Skeletal muscle tissue (tissue), 4 donors: ENCODE results near the gene MYO9A. TPM values are rescaled to one million over a fixed set of nuclear protein-coding genes. Genes with fewer than 3 reads are reported as not detected.

ENCODE experiments used
- H3K27ac ChIP-seq: one replicate; pipeline ENCODE4 v1.7.0; 2013; ENCODE audit warnings: mild to moderate bottlenecking, low read depth, low read length, inconsistent platforms
- H3K27me3 ChIP-seq, 3 donors: one replicate each; pipeline ENCODE4 v1.7.0; 2013; ENCODE audit warnings: low read length in 3 of 3; ENCODE audit not compliant: control insufficient read depth in 3 of 3, insufficient read depth in 3 of 3
- H3K36me3 ChIP-seq, 3 donors: one replicate each; pipeline ENCODE4 v1.7.0; 2013; ENCODE audit warnings: low read length in 3 of 3; ENCODE audit not compliant: control insufficient read depth in 3 of 3, insufficient read depth in 3 of 3
- H3K4me1 ChIP-seq, 3 donors: one replicate each; pipeline ENCODE4 v1.7.0; 2013; ENCODE audit warnings: low read length in 3 of 3, mild to moderate bottlenecking in 3 of 3; ENCODE audit not compliant: control insufficient read depth in 3 of 3, insufficient read depth in 3 of 3
- H3K4me3 ChIP-seq, 3 donors: one replicate each; pipeline ENCODE4 v1.7.0; 2013; ENCODE audit warnings: low read length in 3 of 3
- H3K9ac ChIP-seq, 3 donors: one replicate each; pipeline ENCODE4 v1.7.0; 2013; ENCODE audit warnings: low read length in 3 of 3, mild to moderate bottlenecking in 3 of 3, moderate library complexity in 2 of 3, low read depth in 1 of 3
- H3K9me3 ChIP-seq, 3 donors: one replicate each; pipeline ENCODE4 v1.7.0; 2013; ENCODE audit warnings: low read length in 3 of 3; ENCODE audit not compliant: control insufficient read depth in 3 of 3
- total RNA-seq: library from RNA; depleted of rRNA; stranded (reverse); fragments of >200 nt; gene quantifications from one replicate; pipeline ENCODE4 v1.2.3, GENCODE V29; 2014
- donor health status: Osteomylitis.

The MYO9A gene
- total RNA-seq, 1 donor from 2014 or later: 88.2 TPM

DNA sequence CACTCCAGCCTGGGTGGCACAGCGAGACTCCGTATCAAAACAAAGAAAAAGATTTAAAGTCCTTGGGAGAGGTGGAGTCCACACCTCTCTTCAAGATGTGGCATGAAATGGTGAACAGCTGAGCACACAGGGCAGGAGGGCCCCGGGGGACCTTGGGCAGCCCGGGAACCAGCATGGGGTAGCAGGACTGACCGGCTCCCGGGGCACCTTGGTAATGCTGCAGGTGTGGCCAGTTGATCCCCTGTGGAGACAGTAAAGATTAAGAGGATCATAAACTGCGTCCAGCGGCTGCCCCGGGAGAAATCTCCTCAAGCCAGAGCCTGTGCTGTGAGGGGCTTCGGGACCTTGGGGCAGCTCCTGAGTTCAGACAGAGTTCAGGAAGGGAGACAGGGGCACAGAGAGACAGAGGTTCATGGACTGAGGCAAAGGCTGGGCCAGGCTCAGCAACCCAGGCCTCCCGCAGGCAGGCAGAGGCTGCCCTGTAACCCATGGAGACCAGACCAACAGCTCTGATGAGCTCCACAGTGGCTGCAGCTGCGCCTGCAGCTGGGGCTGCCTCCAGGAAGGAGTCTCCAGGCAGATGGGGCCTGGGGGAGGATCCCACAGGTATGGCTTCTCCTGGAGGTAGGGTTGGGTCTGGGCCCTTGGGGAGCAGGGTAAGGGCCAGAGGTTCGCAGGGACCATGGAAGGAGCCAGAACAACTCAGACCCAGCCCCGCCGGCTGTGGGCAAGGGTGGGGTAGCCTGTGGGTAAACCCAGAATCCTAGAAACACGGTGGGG is 307.5 kb downstream of the MYO9A start, which contains the start of gene NR2E3:
Gene NR2E3, plus strand, starts transcription at position 299 of the 780 bp plus-strand sequence. Its CDS starts 190 bp downstream, at position 489.
- Histone ChIP-seq H3K36me3 (no peaks in the 10 kb centered on the region), H3K9me3 (no peaks in the 10 kb centered on the region), H3K4me3 (no peak within 1 kb of the TSS), H3K27me3 (peaks cover 0 to 8% (median 5%) of the 10 kb centered on the region in 3 donors), H3K4me1 (peaks cover 0 to 10% (median 8%) of the 10 kb centered on the region in 3 donors), H3K27ac (no peak within 1 kb of the TSS), H3K9ac (no peak within 1 kb of the TSS)

- Histone ChIP-seq H3K9me3 (no peaks in the 10 kb centered on the region), H3K36me3 (no peaks in the 10 kb centered on the region), H3K27me3 (peaks cover 0 to 8% (median 5%) of the 10 kb centered on the region in 3 donors), H3K4me1 (peaks cover 0 to 13% (median 8%) of the 10 kb centered on the region in 3 donors), H3K9ac (no peak overlapping the region), H3K4me3 (no peak overlapping the region), H3K27ac (no peak overlapping the region)
Measured at GRCh38 chr15:71809346-71809745, 308.6 kb downstream of the MYO9A start.

- Histone ChIP-seq H3K36me3 (no peaks in the 10 kb centered on the region), H3K9ac (no peak overlapping the region), H3K4me1 (peaks cover 0 to 12% (median 8%) of the 10 kb centered on the region in 3 donors), H3K4me3 (no peak overlapping the region), H3K27ac (no peak overlapping the region), H3K27me3 (peaks cover 0 to 8% (median 5%) of the 10 kb centered on the region in 3 donors), H3K9me3 (no peaks in the 10 kb centered on the region)
Measured at GRCh38 chr15:71808311-71809020, 309.5 kb downstream of the MYO9A start.

DNA sequence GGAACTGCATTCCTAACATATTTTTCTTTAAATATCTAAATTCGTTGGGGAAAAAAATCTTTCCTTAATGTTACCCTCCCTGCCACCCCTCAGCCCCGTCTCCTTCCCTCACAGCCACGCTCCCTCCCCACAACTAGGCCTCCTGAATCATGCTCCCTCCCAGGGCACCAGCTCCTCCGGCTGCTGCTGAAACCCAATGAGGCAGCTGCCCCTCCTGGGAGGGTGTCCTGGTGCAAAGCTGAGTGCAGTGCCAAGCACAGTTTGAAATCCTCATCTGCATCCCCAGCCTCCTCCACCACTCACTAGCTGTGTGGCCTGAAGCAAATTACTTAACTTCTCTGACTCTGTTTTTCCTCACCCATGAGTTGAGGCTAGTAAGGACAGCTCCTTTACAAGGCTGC is 310.3 kb downstream of the MYO9A start:
- Histone ChIP-seq H3K4me1 (peaks cover 0 to 5% (median under 1%) of the 10 kb centered on the region in 3 donors), H3K9me3 (no peaks in the 10 kb centered on the region), H3K27ac (no peak overlapping the region), H3K4me3 (no peak overlapping the region), H3K9ac (no peak overlapping the region), H3K36me3 (no peaks in the 10 kb centered on the region), H3K27me3 (peaks cover 0 to 8% (median 6%) of the 10 kb centered on the region in 3 donors)

DNA sequence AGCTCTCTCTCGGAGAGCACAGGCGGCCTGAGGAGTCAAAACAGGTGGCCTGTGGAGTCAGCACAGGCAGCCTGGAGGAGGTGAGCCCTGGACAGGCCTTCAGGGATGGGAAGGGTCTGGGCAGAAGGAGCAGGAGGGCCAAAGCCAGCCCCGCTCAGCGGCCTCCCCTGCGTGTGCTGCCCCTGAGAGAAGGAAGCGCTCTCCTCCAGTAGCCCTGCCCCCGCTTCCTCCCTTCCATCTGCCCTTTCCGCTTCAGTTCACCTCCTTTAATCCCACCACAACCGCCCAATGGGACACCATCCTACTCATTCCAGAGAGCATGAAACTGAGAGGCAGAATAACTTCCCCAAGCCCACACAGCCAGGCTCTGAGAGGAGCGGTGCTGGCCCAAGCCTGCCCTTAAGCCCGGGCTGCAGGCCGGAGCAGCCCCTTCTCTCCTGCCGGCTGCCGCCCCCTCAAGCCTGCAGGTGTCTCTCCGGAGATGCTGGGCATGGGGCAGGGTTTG is 310.8 kb downstream of the MYO9A start:
- peaks cover 0 to 3% (median 0%) of the 10 kb centered on the region in 3 donors for H3K4me1 ChIP-seq
- H3K9ac ChIP-seq: no peak overlapping the region
- H3K36me3 ChIP-seq: no peaks in the 10 kb centered on the region
- H3K4me3 ChIP-seq: no peak overlapping the region
- H3K9me3 ChIP-seq: no peaks in the 10 kb centered on the region
- H3K27me3 ChIP-seq: peaks cover 0 to 9% (median 8%) of the 10 kb centered on the region in 3 donors
- H3K27ac ChIP-seq: no peak overlapping the region

DNA sequence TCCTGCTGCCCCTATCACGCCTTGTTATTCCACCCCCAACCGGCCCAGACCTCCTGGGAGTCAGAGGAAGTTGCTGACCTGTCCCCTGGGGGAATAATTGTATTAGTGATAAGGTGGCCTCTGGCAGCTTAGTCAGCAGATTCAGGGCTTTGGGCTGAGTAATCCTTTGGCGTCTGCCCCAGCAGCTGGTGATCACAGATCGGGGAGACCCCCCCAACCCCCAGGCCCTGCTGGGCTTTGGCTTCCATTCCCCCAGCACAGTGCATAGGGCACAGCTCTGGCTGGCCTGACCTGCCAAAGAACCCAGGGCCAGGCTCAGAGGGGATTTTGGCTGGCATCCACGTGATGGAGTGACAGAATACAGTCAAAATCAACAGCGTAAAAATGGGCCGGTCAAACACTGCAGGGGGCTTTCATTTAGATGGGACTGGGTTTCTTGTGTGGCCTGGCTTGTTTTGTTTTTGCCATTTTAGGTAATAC is 311.5 kb downstream of the MYO9A start:
- peaks cover 0 to 3% (median 0%) of the 10 kb centered on the region in 3 donors for H3K4me1 ChIP-seq

DNA sequence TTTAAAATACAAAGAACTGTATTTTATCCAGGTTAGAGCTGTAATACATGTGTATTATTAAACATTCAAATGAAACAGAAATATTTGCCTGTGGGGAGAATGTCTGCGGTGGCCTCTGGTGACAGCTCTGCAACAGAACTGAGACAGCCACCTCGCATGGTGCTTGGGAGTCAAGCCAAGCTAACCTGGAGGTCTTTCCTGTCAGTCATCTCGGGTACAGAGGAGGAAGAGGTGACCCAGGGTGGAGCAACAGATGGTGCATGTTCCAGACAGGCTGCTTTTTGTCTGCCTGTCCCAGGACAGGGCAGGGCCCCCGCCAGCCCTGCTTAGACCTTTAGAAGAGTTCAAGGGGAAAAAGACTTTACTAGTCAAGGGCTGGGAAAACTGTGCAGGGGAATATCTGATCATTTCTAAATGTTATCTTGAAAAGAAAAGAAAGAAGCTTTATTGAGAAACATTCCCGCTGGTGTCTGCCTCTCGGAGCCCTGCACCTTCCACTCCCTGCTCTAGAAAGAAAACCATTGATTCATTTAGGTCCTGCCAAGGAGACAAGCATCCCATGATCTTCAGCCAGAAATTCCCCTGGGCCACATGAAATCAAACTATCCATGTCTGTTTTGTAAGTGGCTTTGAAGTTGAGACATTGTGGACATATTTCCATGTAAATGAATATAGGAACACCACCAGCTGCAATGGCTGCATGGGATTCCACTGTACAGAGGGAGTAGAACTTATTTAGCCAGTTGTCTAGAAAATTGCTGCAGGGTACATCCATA is 313.1 kb downstream of the MYO9A start:
- H3K4me1 ChIP-seq: peaks cover 0 to 3% (median 0%) of the 10 kb centered on the region in 3 donors
- no peaks in the 10 kb centered on the region for H3K36me3 ChIP-seq
- H3K4me3 ChIP-seq: no peak overlapping the region
- no peaks in the 10 kb centered on the region for H3K9me3 ChIP-seq
- H3K9ac ChIP-seq: no peak overlapping the region
- peaks cover 0 to 6% (median 3%) of the 10 kb centered on the region in 3 donors for H3K27me3 ChIP-seq
- H3K27ac ChIP-seq: no peak overlapping the region

More for the DNA sequence above, 311.5 kb downstream of the MYO9A start:
- Histone ChIP-seq H3K9me3 (no peaks in the 10 kb centered on the region), H3K9ac (peak overlapping the region in 1 of 3 donors; percentile 8), H3K36me3 (no peaks in the 10 kb centered on the region), H3K27me3 (peaks cover 0 to 8% (median 6%) of the 10 kb centered on the region in 3 donors), H3K4me3 (no peak overlapping the region), H3K27ac (no peak overlapping the region)

DNA sequence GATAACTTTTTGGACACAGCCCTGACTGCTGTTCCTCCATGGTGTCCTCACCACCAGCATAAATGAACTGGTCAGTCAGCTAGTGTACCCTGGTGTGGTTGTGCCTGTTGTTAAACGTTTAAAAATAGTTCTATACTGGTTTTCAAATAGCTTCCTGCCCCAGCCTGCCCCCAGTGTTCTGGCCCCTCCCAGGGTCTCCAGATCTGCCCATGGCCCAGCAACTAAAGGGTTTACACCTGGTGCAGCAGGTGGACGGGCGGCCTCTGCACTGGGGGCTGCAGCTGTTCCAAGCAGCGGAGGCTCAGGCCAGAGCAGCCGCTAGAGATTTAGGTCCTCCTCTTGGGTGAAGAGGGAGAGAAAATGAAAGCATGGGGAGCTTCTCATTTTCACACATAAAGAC is 313.7 kb downstream of the MYO9A start:
- Histone ChIP-seq H3K4me3 (no peak overlapping the region), H3K9me3 (no peaks in the 10 kb centered on the region), H3K4me1 (peaks cover 0 to 3% (median 0%) of the 10 kb centered on the region in 3 donors), H3K36me3 (no peaks in the 10 kb centered on the region), H3K27ac (no peak overlapping the region), H3K27me3 (peaks cover 0 to 6% (median 3%) of the 10 kb centered on the region in 3 donors), H3K9ac (no peak overlapping the region)

DNA sequence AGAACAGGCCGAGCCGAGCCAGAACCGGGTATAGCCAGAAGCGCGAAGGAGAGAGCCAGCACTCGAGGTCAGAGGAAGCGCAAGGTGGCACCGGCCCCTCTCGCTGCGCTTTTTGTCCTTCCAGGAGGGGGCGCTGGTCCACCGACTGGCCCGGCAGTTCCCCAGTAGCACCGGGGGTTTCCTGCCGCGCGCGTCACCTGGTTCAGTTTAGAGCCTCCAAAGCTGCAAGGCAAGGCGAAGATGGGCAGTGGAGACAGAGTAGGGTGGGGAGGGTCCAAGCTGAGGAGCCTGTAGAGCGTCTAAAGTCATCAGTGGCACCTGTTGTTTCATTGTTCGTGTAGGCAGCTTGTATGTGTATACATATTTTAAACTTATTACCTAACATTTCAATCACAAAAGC is 315.2 kb downstream of the MYO9A start:
- peaks cover 0 to 5% (median 3%) of the 10 kb centered on the region in 3 donors for H3K27me3 ChIP-seq
- no peak overlapping the region for H3K4me3 ChIP-seq
- H3K9me3 ChIP-seq: no peaks in the 10 kb centered on the region
- peaks cover 0 to 3% (median 0%) of the 10 kb centered on the region in 3 donors for H3K4me1 ChIP-seq
- H3K36me3 ChIP-seq: no peaks in the 10 kb centered on the region
- no peak overlapping the region for H3K27ac ChIP-seq
- no peak overlapping the region for H3K9ac ChIP-seq
